ENCODE measurements around the gene NOS3.

Gene NOS3

DNA sequence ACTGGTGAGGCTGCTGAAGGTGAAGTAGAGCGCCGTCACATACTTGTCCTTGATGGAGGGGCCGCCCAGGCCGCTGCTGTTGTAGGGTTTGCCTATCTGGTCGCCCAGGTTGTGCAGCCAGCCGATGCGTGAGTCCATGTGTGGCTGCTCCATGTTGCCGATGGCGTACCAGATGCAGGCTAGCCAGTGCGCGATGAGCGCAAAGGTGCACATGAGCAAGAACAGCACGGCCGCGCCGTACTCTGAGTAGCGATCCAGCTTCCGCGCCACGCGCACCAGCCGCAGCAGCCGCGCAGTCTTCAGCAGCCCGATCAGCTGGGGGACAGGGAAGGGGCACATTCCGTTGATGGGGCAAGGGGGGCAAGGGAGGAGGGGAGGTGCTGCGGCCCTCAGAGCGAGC lies 39.3 kb upstream of the NOS3 start:
- TF ChIP-seq, protein P1, sequence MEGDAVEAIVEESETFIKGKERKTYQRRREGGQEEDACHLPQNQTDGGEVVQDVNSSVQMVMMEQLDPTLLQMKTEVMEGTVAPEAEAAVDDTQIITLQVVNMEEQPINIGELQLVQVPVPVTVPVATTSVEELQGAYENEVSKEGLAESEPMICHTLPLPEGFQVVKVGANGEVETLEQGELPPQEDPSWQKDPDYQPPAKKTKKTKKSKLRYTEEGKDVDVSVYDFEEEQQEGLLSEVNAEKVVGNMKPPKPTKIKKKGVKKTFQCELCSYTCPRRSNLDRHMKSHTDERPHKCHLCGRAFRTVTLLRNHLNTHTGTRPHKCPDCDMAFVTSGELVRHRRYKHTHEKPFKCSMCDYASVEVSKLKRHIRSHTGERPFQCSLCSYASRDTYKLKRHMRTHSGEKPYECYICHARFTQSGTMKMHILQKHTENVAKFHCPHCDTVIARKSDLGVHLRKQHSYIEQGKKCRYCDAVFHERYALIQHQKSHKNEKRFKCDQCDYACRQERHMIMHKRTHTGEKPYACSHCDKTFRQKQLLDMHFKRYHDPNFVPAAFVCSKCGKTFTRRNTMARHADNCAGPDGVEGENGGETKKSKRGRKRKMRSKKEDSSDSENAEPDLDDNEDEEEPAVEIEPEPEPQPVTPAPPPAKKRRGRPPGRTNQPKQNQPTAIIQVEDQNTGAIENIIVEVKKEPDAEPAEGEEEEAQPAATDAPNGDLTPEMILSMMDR (IDR thresholded peaks at IDR 0.05; ENCODE audit: control insufficient read depth, extremely low read depth, insufficient read depth) = no peak
- H3K4me3 ChIP-seq (ENCODE audit: low read depth, low read length) = no peak overlapping the region
- DNase-seq (ENCODE audit: low read depth) = no peak

DNA sequence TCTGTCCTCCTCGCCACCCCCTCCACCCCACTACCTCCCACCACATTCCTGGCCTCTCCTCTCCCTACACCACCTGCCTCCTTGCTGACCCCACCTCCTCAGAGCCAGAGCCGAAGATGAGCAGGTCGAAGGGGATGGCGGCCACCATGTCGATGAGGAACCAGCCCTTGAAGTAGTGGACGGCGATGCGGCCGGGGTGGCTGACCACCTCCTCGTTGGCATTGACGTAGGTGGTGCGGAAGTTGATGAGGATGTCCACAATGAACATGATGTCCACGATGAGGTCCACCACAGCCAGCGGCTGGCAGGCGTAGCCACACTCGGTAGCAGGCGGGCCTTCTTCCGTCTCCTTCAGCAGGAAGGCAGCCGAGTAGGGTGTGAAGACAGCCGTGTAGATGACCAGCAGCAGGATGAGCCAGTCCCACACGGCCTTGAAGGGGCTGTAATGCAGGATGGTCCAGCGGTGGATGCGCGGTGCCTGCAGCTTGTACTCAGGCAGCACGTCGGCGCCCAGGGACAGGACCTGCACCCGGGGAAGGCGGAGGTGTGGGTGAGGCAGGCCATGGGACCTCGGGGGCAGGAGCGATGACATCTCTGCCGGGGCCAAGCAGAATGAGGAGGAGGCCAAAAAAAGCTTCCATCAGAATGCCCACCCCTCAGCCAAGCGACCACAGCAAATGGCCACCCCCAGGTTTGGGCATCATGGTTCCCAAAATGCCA lies 38.3 kb upstream of the NOS3 start:
- TF ChIP-seq, protein P1 (IDR thresholded peaks at IDR 0.05; ENCODE audit: control insufficient read depth, extremely low read depth, insufficient read depth) = no peak
- no peak overlapping the region for H3K4me3 ChIP-seq (ENCODE audit: low read depth, low read length)
- DNase-seq (ENCODE audit: low read depth) = no peak

DNA sequence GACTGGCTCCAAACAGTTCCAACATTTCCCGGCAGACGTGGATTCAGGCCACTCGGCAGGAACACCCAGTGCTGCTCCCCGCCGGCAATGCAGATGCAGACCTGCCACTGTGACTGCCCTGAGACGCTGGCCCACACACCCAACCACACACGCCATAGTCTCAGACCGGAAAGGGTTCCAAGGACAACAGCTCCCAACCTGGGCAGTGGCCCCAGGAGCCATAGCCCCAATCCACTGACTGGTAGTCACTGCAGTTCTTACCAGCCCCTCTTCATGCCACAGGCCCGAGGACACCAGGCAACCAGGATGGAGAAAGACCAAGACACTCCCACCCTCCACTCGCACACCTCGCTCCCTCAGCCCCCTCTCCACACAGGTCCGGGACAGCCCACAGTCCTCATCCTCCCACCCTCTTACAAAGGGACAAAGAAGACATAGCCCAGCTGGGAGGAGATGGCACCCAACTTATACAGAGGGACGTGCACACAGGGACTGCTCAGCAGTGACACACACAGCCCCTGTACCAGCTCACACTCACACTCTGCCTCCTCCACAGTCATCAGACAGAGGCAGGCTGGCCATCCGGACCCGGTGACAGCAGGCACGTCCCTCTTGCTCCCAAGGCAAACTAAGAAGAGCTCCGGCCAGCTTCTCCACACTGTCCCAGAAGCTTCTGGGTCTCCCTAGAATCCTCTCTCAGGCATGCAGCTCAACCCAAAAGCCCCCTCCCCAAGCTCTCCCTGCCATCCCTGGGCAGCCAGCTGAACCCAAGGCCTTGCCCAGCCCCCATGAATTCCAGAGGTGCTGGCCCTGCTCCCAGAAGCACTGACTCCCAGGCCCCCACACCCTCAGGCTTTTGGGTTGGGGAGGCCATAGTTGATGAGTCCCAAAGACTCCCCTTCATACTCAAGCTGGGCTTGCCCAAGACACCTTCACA lies 37.5 kb upstream of the NOS3 start:
- no peak overlapping the region for H3K4me3 ChIP-seq (ENCODE audit: low read depth, low read length)
- TF ChIP-seq, protein P1 (IDR thresholded peaks at IDR 0.05; ENCODE audit: control insufficient read depth, extremely low read depth, insufficient read depth) = no peak
- DNase-seq (ENCODE audit: low read depth) = no peak

DNA sequence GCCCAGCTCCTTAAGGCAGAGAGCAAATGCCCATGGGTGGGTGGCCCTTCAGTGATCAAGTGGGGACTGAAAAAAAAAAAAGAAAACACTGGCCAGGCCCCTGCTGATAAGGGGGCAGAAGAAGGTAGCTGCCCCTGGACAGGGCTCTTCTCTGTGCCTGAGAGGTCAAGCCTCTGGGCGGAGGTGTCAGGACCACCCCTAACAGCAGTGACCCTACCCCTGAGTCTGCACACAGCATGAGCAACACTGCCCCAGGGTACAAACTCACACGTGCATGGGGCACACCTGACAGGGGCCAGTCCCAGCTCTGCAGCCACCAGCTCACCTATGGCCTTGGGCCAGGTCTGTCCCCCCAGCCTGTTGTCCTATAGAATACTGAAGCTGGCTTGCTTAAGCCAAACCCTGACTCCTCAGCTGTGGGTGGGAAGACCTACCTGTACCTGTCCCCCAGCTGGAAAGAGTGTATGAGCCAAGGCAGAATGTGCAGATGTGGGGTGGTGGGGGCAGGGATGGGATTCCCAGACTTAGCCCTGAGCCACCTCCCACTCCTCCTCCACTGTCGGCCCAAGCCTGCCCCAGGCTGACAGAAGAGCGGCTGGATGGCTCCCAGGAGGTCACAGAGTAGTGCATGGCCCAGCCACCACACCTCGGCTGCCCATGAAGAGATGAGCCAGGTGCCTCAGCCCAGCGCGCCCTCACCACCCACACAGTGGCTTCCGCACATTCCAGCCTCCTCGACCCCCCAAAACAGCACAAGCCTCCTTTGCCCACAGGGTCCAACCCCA lies 36.4 kb upstream of the NOS3 start:
- DNase-seq (ENCODE audit: low read depth) = no peak
- TF ChIP-seq, protein P1 (IDR thresholded peaks at IDR 0.05; ENCODE audit: control insufficient read depth, extremely low read depth, insufficient read depth) = no peak

DNA sequence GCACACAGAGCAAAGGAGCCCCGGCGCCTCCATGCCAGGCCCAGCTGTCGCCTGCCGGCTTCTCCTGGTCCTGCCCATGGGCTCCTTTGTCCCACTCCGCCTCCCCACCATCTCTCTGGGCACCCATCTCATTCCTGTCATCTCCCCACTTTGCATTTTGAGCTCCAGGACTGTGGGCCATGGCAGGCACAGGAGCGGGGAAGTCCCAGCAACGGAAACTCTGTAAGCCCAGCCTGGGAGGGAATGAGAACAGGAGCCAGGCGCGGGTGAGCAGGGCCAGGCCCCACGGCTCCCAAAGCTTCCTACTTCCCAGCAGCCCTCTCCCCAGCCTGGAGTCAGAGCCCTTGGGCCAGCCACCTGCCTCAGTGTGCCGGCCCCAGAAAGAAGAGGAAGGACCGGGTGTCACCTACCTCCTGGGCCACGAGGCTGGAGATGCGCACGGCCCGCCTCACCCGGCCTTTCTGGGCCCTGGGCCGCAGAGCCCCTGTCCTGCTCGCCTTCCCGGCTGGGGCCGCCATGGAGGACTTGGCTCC lies 35.8 kb upstream of the NOS3 start:
- H3K4me3 ChIP-seq (ENCODE audit: low read depth, low read length) = no peak overlapping the region
- DNase-seq (ENCODE audit: low read depth) = no peak
- TF ChIP-seq, protein P1 (IDR thresholded peaks at IDR 0.05; ENCODE audit: control insufficient read depth, extremely low read depth, insufficient read depth) = no peak

More for the DNA sequence above, 36.4 kb upstream of the NOS3 start:
- H3K4me3 ChIP-seq (ENCODE audit: low read depth, low read length) = no peak overlapping the region
